OCI-LY7 (cell line): ENCODE measurements around the gene BPIFB4.

ENCODE experiments used
- EZH2phosphoT487 ChIP-seq: fragments of 200-600 bp; sonication (generic); IDR thresholded peaks from 2 replicates; pipeline ENCODE4 v1.6.1; 2018; ENCODE audit warnings: low read depth, borderline replicate concordance, mild to moderate bottlenecking, mixed run types, antibody characterized with exemption, low read length, moderate library complexity, mixed read lengths
- TF ChIP-seq, protein P1 (sequence below): fragments of 200-600 bp; sonication (generic); conservative IDR thresholded peaks from 2 replicates; pipeline ENCODE4 v1.5.1; 2014; ENCODE audit warnings: mild to moderate bottlenecking, antibody characterized with exemption, low read length, moderate library complexity, mixed read lengths

DNA sequence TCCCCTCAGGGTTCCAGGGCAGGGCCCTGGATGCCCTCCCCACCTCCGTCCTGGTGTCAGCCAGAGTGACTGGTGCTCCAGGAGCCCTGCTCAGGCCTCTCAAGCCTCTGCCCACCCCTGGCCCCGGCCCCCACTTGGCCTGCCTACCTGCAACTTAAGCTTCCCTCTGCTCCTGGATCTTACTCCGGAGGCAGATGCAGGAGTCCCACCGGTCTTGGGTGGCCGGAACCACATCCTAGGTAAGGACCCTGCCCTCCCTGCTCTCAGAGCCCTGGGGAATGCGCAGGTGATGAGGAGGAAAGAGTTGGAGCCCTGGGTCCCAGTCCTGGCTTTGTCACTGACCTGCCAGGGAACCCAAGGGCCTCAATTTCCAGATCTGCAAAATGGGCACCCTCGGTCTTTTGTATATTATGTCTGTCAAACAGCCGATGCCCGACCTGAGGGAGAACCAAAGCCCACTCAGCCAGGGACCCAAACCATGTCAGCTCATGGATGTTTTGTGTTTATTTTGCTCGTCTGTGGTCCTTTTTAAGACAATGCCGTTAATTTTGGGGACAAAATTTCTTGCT, 54.0 kb downstream of the BPIFB4 start:
- TF ChIP-seq, protein P1, sequence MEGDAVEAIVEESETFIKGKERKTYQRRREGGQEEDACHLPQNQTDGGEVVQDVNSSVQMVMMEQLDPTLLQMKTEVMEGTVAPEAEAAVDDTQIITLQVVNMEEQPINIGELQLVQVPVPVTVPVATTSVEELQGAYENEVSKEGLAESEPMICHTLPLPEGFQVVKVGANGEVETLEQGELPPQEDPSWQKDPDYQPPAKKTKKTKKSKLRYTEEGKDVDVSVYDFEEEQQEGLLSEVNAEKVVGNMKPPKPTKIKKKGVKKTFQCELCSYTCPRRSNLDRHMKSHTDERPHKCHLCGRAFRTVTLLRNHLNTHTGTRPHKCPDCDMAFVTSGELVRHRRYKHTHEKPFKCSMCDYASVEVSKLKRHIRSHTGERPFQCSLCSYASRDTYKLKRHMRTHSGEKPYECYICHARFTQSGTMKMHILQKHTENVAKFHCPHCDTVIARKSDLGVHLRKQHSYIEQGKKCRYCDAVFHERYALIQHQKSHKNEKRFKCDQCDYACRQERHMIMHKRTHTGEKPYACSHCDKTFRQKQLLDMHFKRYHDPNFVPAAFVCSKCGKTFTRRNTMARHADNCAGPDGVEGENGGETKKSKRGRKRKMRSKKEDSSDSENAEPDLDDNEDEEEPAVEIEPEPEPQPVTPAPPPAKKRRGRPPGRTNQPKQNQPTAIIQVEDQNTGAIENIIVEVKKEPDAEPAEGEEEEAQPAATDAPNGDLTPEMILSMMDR = no peak
- TF ChIP-seq EZH2phosphoT487 = no peak
